GM21529 (cell line): ENCODE results near the gene FUNDC1.

Experiments
- ATAC-seq: cut with Tn5 transposase; IDR thresholded peaks from one replicate; pipeline ENCODE4 v1.9.1; 2021; ENCODE audit not compliant: unreplicated experiment

Gene FUNDC1

DNA sequence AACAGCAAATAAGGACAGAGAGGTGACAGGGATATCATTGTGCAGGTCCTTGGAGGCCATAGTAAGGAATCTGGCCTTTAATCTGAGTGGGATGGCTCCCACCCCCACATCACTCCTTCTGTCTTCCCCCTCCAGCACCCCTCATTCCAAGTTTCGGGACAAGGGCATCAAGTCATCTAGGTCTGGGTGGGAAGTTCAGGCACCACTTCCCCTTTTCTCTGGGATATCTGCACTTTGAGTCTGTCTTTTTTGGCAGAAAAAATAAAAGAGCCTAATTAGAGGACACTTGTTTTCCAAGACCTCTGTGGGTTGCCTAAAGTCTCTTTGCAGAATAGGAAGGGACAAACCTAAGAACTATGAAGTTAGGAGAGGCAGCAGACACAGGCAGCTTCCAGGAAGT, 60.1 kb downstream of the FUNDC1 start:
- ATAC-seq = no peak

DNA sequence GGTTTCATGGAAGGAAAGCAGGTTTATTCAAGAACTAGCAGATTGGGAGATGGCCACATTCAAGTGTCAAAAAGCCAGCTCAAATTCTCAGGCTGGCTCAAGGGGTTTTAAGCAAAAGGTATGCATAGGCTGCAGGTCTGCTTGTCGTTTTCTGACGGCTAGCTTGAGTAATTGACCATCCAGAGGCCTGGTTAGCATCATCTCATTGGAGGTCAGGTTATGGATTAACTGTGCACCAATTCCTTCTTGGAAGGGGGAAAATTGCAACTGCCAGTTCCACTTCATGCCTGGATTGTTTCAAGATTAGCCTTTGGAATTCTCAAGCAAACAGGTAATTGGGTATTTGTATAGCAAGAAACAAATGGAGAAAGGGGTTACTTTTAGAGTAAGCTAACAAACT, 62.1 kb downstream of the FUNDC1 start:
- ATAC-seq = no peak

DNA sequence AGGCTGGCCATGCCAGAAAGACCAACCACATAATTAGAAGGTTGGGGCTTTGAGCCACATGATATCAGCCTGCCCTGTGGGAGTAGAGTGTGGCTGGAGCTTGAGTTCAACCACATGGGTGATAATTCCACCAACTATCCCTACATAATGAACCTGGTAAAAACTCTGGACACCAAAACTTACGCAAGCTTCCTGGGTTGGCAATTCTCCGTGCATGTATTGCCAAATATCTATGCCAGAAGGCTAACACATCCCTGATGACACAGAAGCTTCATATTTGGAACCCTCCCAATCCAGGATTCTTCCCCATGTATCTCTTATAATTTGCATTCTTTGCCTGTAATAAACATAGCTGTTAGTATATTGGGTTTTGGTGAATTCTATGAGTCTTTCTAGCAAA, 68.2 kb downstream of the FUNDC1 start:
- ATAC-seq = no peak
